Left lung (tissue), 10 donors: ENCODE results near the gene LONP2. TPM values are rescaled to one million over a fixed set of nuclear protein-coding genes. Genes with fewer than 3 reads are reported as not detected.
"Not testable (repeated sequence)": the region's sequence is repeated elsewhere in the genome, so short reads cannot be mapped to it uniquely, and the experiment has no call there.

Experiments used
- ATAC-seq: fragments of 200-7000 bp; cut with Tn5 transposase; one replicate; pipeline ENCODE4 v1.9.1; 2020; ENCODE audit warnings: moderate library complexity
- DNase-seq, 4 donors: peaks; one replicate each; pipeline ENCODE4 v3.0.0-alpha.2; 2013 to 2020
- H3K27ac ChIP-seq, 2 donors: fragments of 200-600 bp; sonication (generic) in 1 of 2; one replicate each; pipeline versions ENCODE4 v1.5.0 to v1.8.0; 2020 to 2021
- H3K27me3 ChIP-seq, 2 donors: fragments of 200-600 bp; sonication (generic) in 1 of 2; one replicate each; pipeline versions ENCODE4 v1.5.0 to v1.8.0; 2020 to 2021
- H3K36me3 ChIP-seq, 2 donors: fragments of 200-600 bp; sonication (generic) in 1 of 2; one replicate each; pipeline versions ENCODE4 v1.5.0 to v1.8.0; 2020 to 2021
- H3K4me1 ChIP-seq, 2 donors: fragments of 200-600 bp; one replicate each; pipeline ENCODE4 v1.8.0; 2021
- H3K4me3 ChIP-seq, 2 donors: fragments of 200-600 bp; sonication (generic) in 1 of 2; one replicate each; pipeline versions ENCODE4 v1.5.0 to v1.8.0; 2020 to 2021; ENCODE audit warnings: mild to moderate bottlenecking in 1 of 2
- H3K9me3 ChIP-seq, 2 donors: fragments of 200-600 bp; sonication (generic) in 1 of 2; one replicate each; pipeline versions ENCODE4 v1.5.0 to v1.8.0; 2020 to 2021
- intact Hi-C, 2 donors: fragments of 100-400 bp; cut with DNase I; formaldehyde crosslinking; loops; one replicate each; pipeline versions ENCODE4 v1.11.2 to v1.14.2; 2022
- polyA plus RNA-seq, 6 donors: library from polyadenylated mRNA; unstranded; fragments of 120-200 nt; gene quantifications; one replicate each; pipeline ENCODE4 v1.2.1, GENCODE V29; 2013; ENCODE audit not compliant: insufficient read length in 6 of 6
- total RNA-seq, 2 donors: library from RNA; stranded (reverse); fragmentation: NEBNext Ultra II Directional; extraction: Animal tissue kit (Norgen Biotek cat#: 25700); gene quantifications; one replicate each; pipeline ENCODE4 v1.2.1, GENCODE V29; 2021
- TF ChIP-seq, protein P1 (sequence below), 2 donors: fragments of 200-600 bp; sonication (generic) in 1 of 2; IDR thresholded peaks; one replicate each; pipeline versions ENCODE4 v1.5.0 to v1.8.0; 2021; ENCODE audit warnings: antibody characterized with exemption in 2 of 2
- donor health status: DM: no; HTN: yes; CAD: no.
- donor health status: DM: no; HTN: no; CAD: no.

The LONP2 gene
- total and polyA plus RNA-seq, 8 donors: 63.2 to 89.2 (median 75.4) TPM

DNA sequence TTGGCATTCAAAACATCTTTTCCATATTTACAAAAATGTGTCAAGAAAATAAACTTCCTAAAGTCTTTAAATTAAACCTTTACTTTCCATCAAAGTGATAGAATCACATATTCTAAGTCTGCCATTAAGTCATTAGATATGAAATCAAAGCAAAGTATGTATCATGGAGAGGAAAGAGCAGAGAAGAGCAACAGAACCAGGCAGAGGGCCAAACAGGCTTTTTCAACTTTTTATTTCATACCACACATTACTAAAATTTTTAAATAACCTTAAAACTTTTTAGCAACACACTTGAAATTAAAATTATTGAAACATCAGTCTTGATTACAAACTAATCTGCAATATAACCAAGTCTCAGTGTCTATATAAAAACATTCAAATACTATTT is 127.3 kb downstream of the LONP2 start:
- no peaks in the 10 kb centered on the region for H3K27me3 ChIP-seq
- TF ChIP-seq, protein P1, sequence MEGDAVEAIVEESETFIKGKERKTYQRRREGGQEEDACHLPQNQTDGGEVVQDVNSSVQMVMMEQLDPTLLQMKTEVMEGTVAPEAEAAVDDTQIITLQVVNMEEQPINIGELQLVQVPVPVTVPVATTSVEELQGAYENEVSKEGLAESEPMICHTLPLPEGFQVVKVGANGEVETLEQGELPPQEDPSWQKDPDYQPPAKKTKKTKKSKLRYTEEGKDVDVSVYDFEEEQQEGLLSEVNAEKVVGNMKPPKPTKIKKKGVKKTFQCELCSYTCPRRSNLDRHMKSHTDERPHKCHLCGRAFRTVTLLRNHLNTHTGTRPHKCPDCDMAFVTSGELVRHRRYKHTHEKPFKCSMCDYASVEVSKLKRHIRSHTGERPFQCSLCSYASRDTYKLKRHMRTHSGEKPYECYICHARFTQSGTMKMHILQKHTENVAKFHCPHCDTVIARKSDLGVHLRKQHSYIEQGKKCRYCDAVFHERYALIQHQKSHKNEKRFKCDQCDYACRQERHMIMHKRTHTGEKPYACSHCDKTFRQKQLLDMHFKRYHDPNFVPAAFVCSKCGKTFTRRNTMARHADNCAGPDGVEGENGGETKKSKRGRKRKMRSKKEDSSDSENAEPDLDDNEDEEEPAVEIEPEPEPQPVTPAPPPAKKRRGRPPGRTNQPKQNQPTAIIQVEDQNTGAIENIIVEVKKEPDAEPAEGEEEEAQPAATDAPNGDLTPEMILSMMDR (IDR thresholded peaks at IDR 0.05): no peak
- intact Hi-C loops: no loop called here
- H3K9me3 ChIP-seq: no peaks in the 10 kb centered on the region
- no peak overlapping the region for H3K27ac ChIP-seq
- DNase-seq (no peak), ATAC-seq (no peak)
- H3K4me3 ChIP-seq: no peak overlapping the region
- peaks cover 30 to 65% of the 10 kb centered on the region in 2 donors for H3K4me1 ChIP-seq
- H3K36me3 ChIP-seq: no peaks in the 10 kb centered on the region

DNA sequence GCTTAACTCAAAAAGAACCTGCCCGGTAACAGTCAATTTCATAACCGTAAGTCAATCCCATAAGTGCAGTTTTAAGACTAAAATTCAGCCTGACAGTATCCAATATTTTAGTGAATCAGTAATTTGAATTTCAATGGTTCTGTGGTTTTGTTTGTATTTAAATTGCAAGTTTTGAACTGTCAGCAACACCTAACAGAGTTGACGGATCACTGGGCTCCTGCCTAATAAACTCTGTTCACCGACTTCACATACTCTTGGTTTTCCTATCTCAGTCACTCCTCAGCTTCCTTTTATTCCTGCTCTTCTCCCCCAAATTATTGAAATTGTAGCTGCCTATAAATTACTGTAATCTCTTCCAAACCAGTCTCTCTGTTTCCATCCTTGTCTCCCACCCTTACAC is 128.6 kb downstream of the LONP2 start:
- Histone ChIP-seq H3K9me3 (no peaks in the 10 kb centered on the region), H3K4me3 (no peak overlapping the region), H3K4me1 (peaks cover 21 to 65% of the 10 kb centered on the region in 2 donors), H3K36me3 (no peaks in the 10 kb centered on the region), H3K27me3 (no peaks in the 10 kb centered on the region), H3K27ac (no peak overlapping the region)
- intact Hi-C loops: no loop called here
- TF ChIP-seq, protein P1 (IDR thresholded peaks at IDR 0.05): no peak
- ATAC-seq (no peak), DNase-seq (no peak)

DNA sequence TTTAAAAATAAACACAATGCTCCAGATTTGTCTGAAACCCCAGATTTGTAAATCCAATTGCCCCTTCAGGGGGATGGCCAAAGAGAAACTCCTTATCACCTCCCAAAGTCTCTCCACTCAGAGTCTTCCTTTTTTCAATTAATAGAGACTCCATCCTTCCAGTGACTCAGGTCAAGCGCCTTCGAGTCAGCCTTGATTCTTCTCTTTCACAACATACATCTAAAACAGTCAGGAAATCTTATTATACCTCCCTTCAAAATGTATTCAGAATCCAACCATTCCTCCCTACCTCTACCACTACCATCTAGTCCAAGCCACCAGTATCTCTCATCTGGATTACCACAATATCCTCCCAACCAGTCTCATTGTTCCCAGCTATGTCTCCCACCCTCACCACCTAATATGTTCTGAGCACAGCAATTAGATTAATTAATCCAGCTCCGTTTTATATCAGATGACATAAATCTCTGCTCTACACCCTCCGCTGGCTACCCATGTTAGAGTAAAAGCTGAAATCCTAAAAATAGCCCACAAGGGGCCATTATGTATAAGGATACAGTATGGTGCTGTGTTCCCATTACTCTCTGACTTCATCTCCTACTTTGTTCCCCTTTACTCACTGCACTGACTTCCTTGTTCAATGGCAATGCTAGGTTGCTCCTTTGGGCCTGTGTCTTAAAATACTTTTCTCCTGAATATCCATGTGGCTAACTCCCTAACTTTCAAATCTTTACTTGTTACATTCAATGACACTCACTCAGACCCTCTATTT is 129.3 kb downstream of the LONP2 start:
- peaks cover 21 to 71% of the 10 kb centered on the region in 2 donors for H3K4me1 ChIP-seq
- H3K27ac ChIP-seq: no peak overlapping the region
- ATAC-seq: peak; percentile 46

DNA sequence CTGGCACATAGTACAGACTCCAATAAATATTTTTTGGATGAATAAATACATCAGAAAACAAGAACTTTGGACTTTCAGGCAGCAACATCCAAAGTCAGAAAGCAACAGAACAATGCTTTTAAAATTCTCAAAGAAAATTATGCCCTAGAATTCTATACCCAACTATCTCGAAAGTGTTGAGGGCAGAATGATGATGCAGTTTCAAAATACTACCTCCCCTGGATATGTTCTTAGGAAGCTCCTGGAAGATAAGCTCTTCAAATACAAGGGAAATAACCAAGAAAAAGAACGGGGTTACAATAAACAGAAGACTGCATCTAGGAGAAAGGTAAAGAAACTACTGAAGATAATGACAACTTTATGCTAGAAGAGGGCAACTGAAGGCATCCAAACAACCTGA is 130.2 kb downstream of the LONP2 start:
- Histone ChIP-seq H3K27me3 (no peaks in the 10 kb centered on the region), H3K9me3 (no peaks in the 10 kb centered on the region), H3K4me3 (no peak overlapping the region), H3K27ac (no peak overlapping the region), H3K4me1 (peaks cover 21 to 76% of the 10 kb centered on the region in 2 donors), H3K36me3 (no peaks in the 10 kb centered on the region)
- TF ChIP-seq, protein P1 (IDR thresholded peaks at IDR 0.05): no peak
- DNase-seq: no peak
- ATAC-seq: no peak
- intact Hi-C loops: no loop called here

More for the DNA sequence above, 129.3 kb downstream of the LONP2 start:
- H3K4me3 ChIP-seq: no peak overlapping the region
- intact Hi-C loops: no loop called here
- TF ChIP-seq, protein P1 (IDR thresholded peaks at IDR 0.05): no peak
- H3K36me3 ChIP-seq: no peaks in the 10 kb centered on the region
- no peaks in the 10 kb centered on the region for H3K9me3 ChIP-seq
- no peak for DNase-seq
- no peaks in the 10 kb centered on the region for H3K27me3 ChIP-seq

DNA sequence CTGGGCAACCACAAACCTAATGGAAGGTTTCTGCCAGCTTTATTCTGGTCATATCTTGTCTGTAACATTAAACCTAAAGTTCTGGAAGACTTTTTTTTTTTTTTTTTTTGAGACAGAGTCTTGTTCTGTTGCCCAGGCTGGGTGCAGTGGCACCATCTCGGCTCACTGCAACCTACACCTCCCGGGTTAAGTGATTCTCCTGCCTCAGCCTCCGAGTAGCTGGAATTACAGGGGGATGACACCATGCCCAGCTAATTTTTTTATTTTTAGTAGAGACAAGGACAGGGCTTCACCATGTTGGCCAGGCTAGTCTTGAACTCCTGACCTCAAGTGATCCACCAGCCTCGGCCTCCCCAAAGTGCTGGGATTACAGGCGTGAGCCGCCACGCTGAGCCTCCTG is 133.2 kb downstream of the LONP2 start:
- H3K27ac ChIP-seq, H3K36me3 ChIP-seq, H3K4me3 ChIP-seq, DNase-seq, ATAC-seq, H3K27me3 ChIP-seq, H3K9me3 ChIP-seq, intact Hi-C loops: not testable (repeated sequence)
- H3K4me1 ChIP-seq: peaks cover 19 to 95% of the 10 kb centered on the region in 2 donors
